Mesenchymal stem cell (in vitro differentiated cells and primary cell): ENCODE results near the gene CACNA1C.

ENCODE experiments used
- DNase-seq: peaks from one replicate; pipeline ENCODE4 v3.0.0-alpha.2; 2013
- H2AFZ ChIP-seq: one replicate; pipeline ENCODE4 v1.6.1; 2013; ENCODE audit warnings: low read depth, mild to moderate bottlenecking, control low read depth, inconsistent platforms, low read length, moderate library complexity
- H2AK5ac ChIP-seq: 2 replicates; pipeline ENCODE4 v1.6.1; 2013; ENCODE audit warnings: low read length, moderate library complexity, mild to moderate bottlenecking, inconsistent platforms; ENCODE audit not compliant: severe bottlenecking
- H2BK120ac ChIP-seq: one replicate; pipeline ENCODE4 v1.6.1; 2013; ENCODE audit warnings: low read depth, mild to moderate bottlenecking, inconsistent platforms, low read length, moderate library complexity
- H2BK12ac ChIP-seq, 2 experiments: one replicate each; pipeline ENCODE4 v1.6.1; 2013; ENCODE audit warnings: inconsistent platforms in 2 of 2, low read length in 2 of 2, mild to moderate bottlenecking in 2 of 2, moderate library complexity in 2 of 2, control low read depth in 1 of 2
- H2BK15ac ChIP-seq: one replicate; pipeline ENCODE4 v1.6.1; 2013; ENCODE audit warnings: mild to moderate bottlenecking, low read depth, inconsistent platforms; ENCODE audit not compliant: poor library complexity, severe bottlenecking
- H2BK5ac ChIP-seq: 2 replicates; pipeline ENCODE4 v1.6.1; 2013; ENCODE audit warnings: low read depth, mild to moderate bottlenecking, low read length, control low read depth, inconsistent platforms; ENCODE audit not compliant: poor library complexity, severe bottlenecking
- H3K14ac ChIP-seq, 2 experiments: one replicate each; pipeline ENCODE4 v1.6.1; 2013; ENCODE audit warnings: inconsistent platforms in 2 of 2, low read length in 2 of 2, control low read depth in 1 of 2, mild to moderate bottlenecking in 1 of 2, moderate library complexity in 1 of 2
- H3K18ac ChIP-seq, 2 experiments: one replicate each; pipeline ENCODE4 v1.6.1; 2013; ENCODE audit warnings: inconsistent platforms in 2 of 2, low read length in 2 of 2, control low read depth in 1 of 2, low read depth in 1 of 2, mild to moderate bottlenecking in 1 of 2
- H3K23ac ChIP-seq, 2 experiments: one replicate each; pipeline ENCODE4 v1.6.1; 2013; ENCODE audit warnings: inconsistent platforms in 2 of 2, low read length in 2 of 2, mild to moderate bottlenecking in 2 of 2, moderate library complexity in 2 of 2, control low read depth in 1 of 2
- H3K27ac ChIP-seq: 2 replicates; pipeline ENCODE4 v1.5.1; 2013; ENCODE audit warnings: mild to moderate bottlenecking, moderate library complexity, low read length, control low read depth, inconsistent platforms; ENCODE audit not compliant: poor library complexity, severe bottlenecking
- H3K27me3 ChIP-seq, 2 experiments: 2 replicates each; pipeline versions ENCODE4 v1.6.1 to v1.7.0; 2013; ENCODE audit warnings: low read length in 2 of 2, mild to moderate bottlenecking in 2 of 2, moderate library complexity in 2 of 2, control low read depth in 1 of 2, inconsistent platforms in 1 of 2; ENCODE audit not compliant: control insufficient read depth in 1 of 2, insufficient read depth in 1 of 2
- H3K36me3 ChIP-seq, 2 experiments: 2 replicates each; pipeline versions ENCODE4 v1.6.1 to v1.7.0; 2013; ENCODE audit warnings: low read length in 2 of 2, control low read depth in 1 of 2, inconsistent platforms in 1 of 2, low read depth in 1 of 2, mild to moderate bottlenecking in 1 of 2; ENCODE audit not compliant: insufficient read depth in 2 of 2, control insufficient read depth in 1 of 2
- H3K4ac ChIP-seq, 2 experiments: one replicate each; pipeline ENCODE4 v1.6.1; 2013; ENCODE audit warnings: inconsistent platforms in 2 of 2, low read length in 2 of 2, mild to moderate bottlenecking in 2 of 2, moderate library complexity in 2 of 2, control low read depth in 1 of 2, low read depth in 1 of 2
- H3K4me1 ChIP-seq: 2 replicates; pipeline ENCODE4 v1.6.1; 2013; ENCODE audit warnings: low read depth, low read length, control low read depth; ENCODE audit not compliant: control insufficient read depth, insufficient read depth
- H3K4me2 ChIP-seq: 2 replicates; pipeline ENCODE4 v1.6.1; 2013; ENCODE audit warnings: low read length, mild to moderate bottlenecking, inconsistent platforms; ENCODE audit not compliant: poor library complexity, severe bottlenecking
- H3K4me3 ChIP-seq, 2 experiments: 2 replicates each; pipeline versions ENCODE4 v1.5.1 to v1.7.0; 2013; ENCODE audit warnings: low read length in 2 of 2, mild to moderate bottlenecking in 2 of 2, control low read depth in 1 of 2, low read depth in 1 of 2; ENCODE audit not compliant: insufficient read depth in 1 of 2
- H3K79me1 ChIP-seq: replicated peaks from 2 replicates; pipeline ENCODE4 v1.6.1; 2013; ENCODE audit warnings: mild to moderate bottlenecking, control low read depth, low read length, inconsistent platforms; ENCODE audit not compliant: poor library complexity, severe bottlenecking
- H3K9ac ChIP-seq: 2 replicates; pipeline ENCODE4 v1.7.0; 2013; ENCODE audit warnings: mild to moderate bottlenecking, low read length, moderate library complexity
- H3K9me3 ChIP-seq: 2 replicates; pipeline ENCODE4 v1.7.0; 2013; ENCODE audit warnings: mild to moderate bottlenecking, low read length; ENCODE audit not compliant: control insufficient read depth
- H4K8ac ChIP-seq: one replicate; pipeline ENCODE4 v1.6.1; 2013; ENCODE audit warnings: inconsistent platforms, mild to moderate bottlenecking, low read length, moderate library complexity
- H4K91ac ChIP-seq: one replicate; pipeline ENCODE4 v1.6.1; 2013; ENCODE audit warnings: mild to moderate bottlenecking, low read length, inconsistent platforms
- WGBS: methylation state at CpG from one replicate; pipeline ENCODE4 v1.1.7; 2013; ENCODE audit warnings: mixed read lengths; 5-methylcytosine and 5-hydroxymethylcytosine counted together

CACNA1C gene

GRCh38 chr12:2583642-2584401 is 531.0 kb downstream of the CACNA1C start:
- Histone ChIP-seq H3K4me3 (no peak overlapping the region), H3K23ac (no peak overlapping the region), H3K4ac (no peak overlapping the region), H3K9me3 (no peaks in the 10 kb centered on the region), H2AFZ (no peak overlapping the region), H2AK5ac (no peak overlapping the region), H3K14ac (no peak overlapping the region), H3K18ac (no peak overlapping the region), H2BK12ac (no peak overlapping the region), H3K79me1 (no peaks in the 10 kb centered on the region), H4K91ac (no peak overlapping the region), H2BK15ac (peak overlapping the region; percentile 19), H2BK120ac (no peak overlapping the region), H3K36me3 (peaks cover 0 to 32% of the 10 kb centered on the region in 2 experiments), H4K8ac (no peak overlapping the region), H2BK5ac (no peak overlapping the region), H3K4me2 (no peak overlapping the region), H3K4me1 (peaks cover 5% of the 10 kb centered on the region), H3K27me3 (peaks cover 0 to 71% of the 10 kb centered on the region in 2 experiments), H3K9ac (peak overlapping the region; percentile 65), H3K27ac (no peak overlapping the region)
- WGBS: 78% methylated on average over 8 of the region's 9 CpGs
- DNase-seq: no peak

- Histone ChIP-seq H2BK12ac (no peak overlapping the region), H3K9me3 (peaks cover 1% of the 10 kb centered on the region), H3K4ac (no peak overlapping the region), H2BK120ac (no peak overlapping the region), H3K18ac (no peak overlapping the region), H3K27ac (no peak overlapping the region), H2BK5ac (no peak overlapping the region), H2BK15ac (no peak overlapping the region), H3K79me1 (no peaks in the 10 kb centered on the region), H3K14ac (no peak overlapping the region), H2AK5ac (no peak overlapping the region), H4K91ac (no peak overlapping the region), H3K4me2 (no peak overlapping the region), H3K4me1 (peaks cover 5% of the 10 kb centered on the region), H4K8ac (no peak overlapping the region), H2AFZ (no peak overlapping the region), H3K23ac (no peak overlapping the region), H3K4me3 (no peak overlapping the region), H3K27me3 (peaks cover 0 to 62% of the 10 kb centered on the region in 2 experiments), H3K36me3 (peaks cover 0 to 58% of the 10 kb centered on the region in 2 experiments), H3K9ac (no peak overlapping the region)
- WGBS: 61% methylated on average over 10 of the region's 12 CpGs
- peak; percentile 7 for DNase-seq
These were observed 533.6 kb downstream of the CACNA1C start for GRCh38 chr12:2586156-2587038.

- peaks cover 20% of the 10 kb centered on the region for H3K9me3 ChIP-seq
- H2BK12ac ChIP-seq: no peak overlapping the region
- H4K91ac ChIP-seq: no peak overlapping the region
- no peak for DNase-seq
- H3K4ac ChIP-seq: no peak overlapping the region
- peaks cover 0 to 77% of the 10 kb centered on the region in 2 experiments for H3K36me3 ChIP-seq
- peak overlapping the region in 1 of 2 experiments; percentile 89 for H3K14ac ChIP-seq
- H2BK15ac ChIP-seq: no peak overlapping the region
- no peak overlapping the region for H3K23ac ChIP-seq
- H2BK5ac ChIP-seq: no peak overlapping the region
- no peak overlapping the region for H3K4me3 ChIP-seq
- no peak overlapping the region for H3K9ac ChIP-seq
- no peak overlapping the region for H3K18ac ChIP-seq
- WGBS: 83% methylated on average over 5 of the region's 7 CpGs
- H2BK120ac ChIP-seq: no peak overlapping the region
- peaks cover 0 to 47% of the 10 kb centered on the region in 2 experiments for H3K27me3 ChIP-seq
- no peak overlapping the region for H4K8ac ChIP-seq
- H3K79me1 ChIP-seq: no peaks in the 10 kb centered on the region
- no peak overlapping the region for H2AK5ac ChIP-seq
- no peak overlapping the region for H3K4me2 ChIP-seq
- no peaks in the 10 kb centered on the region for H3K4me1 ChIP-seq
- no peak overlapping the region for H3K27ac ChIP-seq
- H2AFZ ChIP-seq: no peak overlapping the region
These were observed 535.6 kb downstream of the CACNA1C start for GRCh38 chr12:2588345-2588744.

GRCh38 chr12:2589381-2589780 is 536.6 kb downstream of the CACNA1C start:
- no peak overlapping the region for H2AK5ac ChIP-seq
- no peak overlapping the region for H3K9ac ChIP-seq
- H2AFZ ChIP-seq: no peak overlapping the region
- H3K23ac ChIP-seq: no peak overlapping the region
- H4K91ac ChIP-seq: no peak overlapping the region
- no peak overlapping the region for H3K4me3 ChIP-seq
- no peak for DNase-seq
- H3K18ac ChIP-seq: no peak overlapping the region
- peaks cover 31% of the 10 kb centered on the region for H3K9me3 ChIP-seq
- no peak overlapping the region for H3K27ac ChIP-seq
- WGBS: 92% methylated on average over 11 of the region's 11 CpGs
- H2BK120ac ChIP-seq: no peak overlapping the region
- H4K8ac ChIP-seq: no peak overlapping the region
- H3K14ac ChIP-seq: no peak overlapping the region
- H3K36me3 ChIP-seq: peaks cover 0 to 88% of the 10 kb centered on the region in 2 experiments
- no peak overlapping the region for H2BK15ac ChIP-seq
- H2BK5ac ChIP-seq: no peak overlapping the region
- no peak overlapping the region for H2BK12ac ChIP-seq
- H3K27me3 ChIP-seq: peaks cover 0 to 36% of the 10 kb centered on the region in 2 experiments
- H3K4ac ChIP-seq: no peak overlapping the region
- no peaks in the 10 kb centered on the region for H3K4me1 ChIP-seq
- H3K79me1 ChIP-seq: no peaks in the 10 kb centered on the region
- no peak overlapping the region for H3K4me2 ChIP-seq
